Transverse colon (tissue), 4 donors: ENCODE results near the gene VWC2.

Source experiments
- POLR2AphosphoS5 ChIP-seq, 3 donors: sonication (generic); formaldehyde crosslinking; IDR thresholded peaks; one replicate each; pipeline ENCODE4 v1.6.1; 2016; ENCODE audit warnings: antibody characterized with exemption in 3 of 3
- TF ChIP-seq, protein P1 (sequence below), 5 experiments: fragments of 200-600 bp in 3 of 5; fragments of 450-650 bp in 2 of 5; sonication (generic) in 3 of 5; IDR thresholded peaks; 1 replicate in 2 of 5; 2 replicates in 3 of 5; pipeline ENCODE4 v1.5.1; 2016 to 2017; ENCODE audit warnings: antibody characterized with exemption in 5 of 5, inconsistent platforms in 3 of 5, mild to moderate bottlenecking in 2 of 5, moderate library complexity in 1 of 5

- TF ChIP-seq POLR2AphosphoS5 (IDR thresholded peaks at IDR 0.05) = no peak
- TF ChIP-seq, protein P1, sequence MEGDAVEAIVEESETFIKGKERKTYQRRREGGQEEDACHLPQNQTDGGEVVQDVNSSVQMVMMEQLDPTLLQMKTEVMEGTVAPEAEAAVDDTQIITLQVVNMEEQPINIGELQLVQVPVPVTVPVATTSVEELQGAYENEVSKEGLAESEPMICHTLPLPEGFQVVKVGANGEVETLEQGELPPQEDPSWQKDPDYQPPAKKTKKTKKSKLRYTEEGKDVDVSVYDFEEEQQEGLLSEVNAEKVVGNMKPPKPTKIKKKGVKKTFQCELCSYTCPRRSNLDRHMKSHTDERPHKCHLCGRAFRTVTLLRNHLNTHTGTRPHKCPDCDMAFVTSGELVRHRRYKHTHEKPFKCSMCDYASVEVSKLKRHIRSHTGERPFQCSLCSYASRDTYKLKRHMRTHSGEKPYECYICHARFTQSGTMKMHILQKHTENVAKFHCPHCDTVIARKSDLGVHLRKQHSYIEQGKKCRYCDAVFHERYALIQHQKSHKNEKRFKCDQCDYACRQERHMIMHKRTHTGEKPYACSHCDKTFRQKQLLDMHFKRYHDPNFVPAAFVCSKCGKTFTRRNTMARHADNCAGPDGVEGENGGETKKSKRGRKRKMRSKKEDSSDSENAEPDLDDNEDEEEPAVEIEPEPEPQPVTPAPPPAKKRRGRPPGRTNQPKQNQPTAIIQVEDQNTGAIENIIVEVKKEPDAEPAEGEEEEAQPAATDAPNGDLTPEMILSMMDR (IDR thresholded peaks at IDR 0.05) = no peak
These were observed 102.8 kb downstream of the VWC2 start for GRCh38 chr7:49876202-49876601.
